ENCODE data around the gene NMNAT1. TPM values are rescaled to one million over a fixed set of nuclear protein-coding genes. Genes with fewer than 3 reads are reported as not detected.

NMNAT1 gene
- polyA plus RNA-seq, 2 of the 4 experiments (the other 2 are of a cell fraction): 3.2 to 4.9 TPM

DNA sequence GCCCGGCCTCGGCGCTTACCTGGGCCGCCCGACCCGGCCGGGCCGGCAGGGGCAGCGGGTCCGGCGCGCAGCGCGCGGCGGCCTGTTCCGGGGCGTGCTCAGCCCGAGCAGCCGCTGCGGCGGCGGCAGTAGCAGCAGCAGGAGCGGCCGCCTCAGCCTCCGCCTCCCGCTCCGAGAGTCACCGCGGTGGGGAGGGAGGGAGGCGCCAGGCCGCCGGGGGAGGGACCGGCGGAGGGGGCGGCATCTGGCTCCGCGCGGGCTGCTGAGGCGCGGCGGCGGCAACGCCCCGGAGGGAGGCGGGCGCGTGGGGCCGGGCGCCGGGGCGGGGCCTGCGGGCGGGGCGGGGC is 33.2 kb upstream of the NMNAT1 start, which contains the start of gene CTNNBIP1:
CTNNBIP1 (minus strand) TSS at position 194 of the 347 bp plus-strand sequence. CDS start 38,205 bp downstream, outside the sequence.
- peak within 1 kb of the TSS; percentile 81 to 89 for H3K27ac ChIP-seq
- peak; percentile 71 to 89 for ATAC-seq
- H3K4me1 ChIP-seq: peaks cover 13% of the 10 kb centered on the region; the same call in 2 of the 3 replicates
- H3K9me3 ChIP-seq: no peaks in the 10 kb centered on the region
- no CpG with 5 or more reads among the region's 55 CpGs for WGBS (ENCODE audit: missing lambda C conversion rate)
- no peak for FAIRE-seq
- peak within 1 kb of the TSS; percentile 92 for H3K4me3 ChIP-seq
- TF ChIP-seq POLR2A (IDR thresholded peaks at IDR 0.05; ENCODE audit: low read length) (peak; percentile 44), FOSB (CRISPR knock-in tag; IDR thresholded peaks at IDR 0.05) (no peak)
- ChIA-PET POLR2A (no interaction called here), CTCF (no interaction called here)
- H3K4me2 ChIP-seq: peak within 1 kb of the TSS; percentile 96
- DNase-seq (ENCODE audit: low read depth in 1 of 2, low spot score in 1 of 2): peak in 1 of 2 experiments; percentile 62

GRCh38 chr1:9910423-9911178 is 32.7 kb upstream of the NMNAT1 start:
- TF ChIP-seq EP300 (IDR thresholded peaks at IDR 0.05) (no peak), JUNB (IDR thresholded peaks at IDR 0.05) (no peak), POLR2A (IDR thresholded peaks at IDR 0.05; ENCODE audit: low read length) (peak; percentile 73), PHF8 (IDR thresholded peaks at IDR 0.05; ENCODE audit: borderline replicate concordance, low read depth) (peak; percentile 41; the same call in 1 of the 2 replicates), NFE2L2 (conservative IDR thresholded peaks at IDR 0.05; ENCODE audit: low read length) (no peak), EHMT2 (IDR thresholded peaks at IDR 0.05; ENCODE audit: low read depth) (no peak), HEYL (CRISPR knock-in tag; IDR thresholded peaks at IDR 0.05) (no peak)
- Histone ChIP-seq H3K4me3 (peak overlapping the region; percentile 51), H3K4me1 (peaks cover 13% of the 10 kb centered on the region; the same call in 2 of the 3 replicates), H3K4me2 (peak overlapping the region; percentile 75), H3K27ac (peak overlapping the region; percentile 79 to 86), H3K9me3 (no peaks in the 10 kb centered on the region)
- no peak for FAIRE-seq
- POLR2A ChIA-PET: interaction anchor here (0.6 to 1.0 kb wide), 3 partner anchors 10 to 126 kb away, joined by 3 to 10 read pairs (median 3); partner anchors contain the start of genes LZIC and NMNAT1
- ATAC-seq: peak; percentile 96 to 99
- under 1% methylated on average over 19 of the region's 45 CpGs for whole genome bisulfite sequencing (ENCODE audit: missing lambda C conversion rate)
- CTCF ChIA-PET: interaction anchor here (0.5 kb wide), 1 partner anchor 292 kb away, joined by 3 read pairs; no protein-coding TSS in a partner anchor
- DNase-seq (ENCODE audit: low read depth in 1 of 2, low spot score in 1 of 2): peak; percentile 90 to 98

- ATAC-seq (no peak), DNase-seq (ENCODE audit: low read depth in 1 of 2, low spot score in 1 of 2) (no peak), FAIRE-seq (no peak)
- POLR2A ChIA-PET: no interaction called here
- TF ChIP-seq POLR2AphosphoS2 (conservative IDR thresholded peaks at IDR 0.05; ENCODE audit: low read length): no peak
- TF ChIP-seq, protein P1, sequence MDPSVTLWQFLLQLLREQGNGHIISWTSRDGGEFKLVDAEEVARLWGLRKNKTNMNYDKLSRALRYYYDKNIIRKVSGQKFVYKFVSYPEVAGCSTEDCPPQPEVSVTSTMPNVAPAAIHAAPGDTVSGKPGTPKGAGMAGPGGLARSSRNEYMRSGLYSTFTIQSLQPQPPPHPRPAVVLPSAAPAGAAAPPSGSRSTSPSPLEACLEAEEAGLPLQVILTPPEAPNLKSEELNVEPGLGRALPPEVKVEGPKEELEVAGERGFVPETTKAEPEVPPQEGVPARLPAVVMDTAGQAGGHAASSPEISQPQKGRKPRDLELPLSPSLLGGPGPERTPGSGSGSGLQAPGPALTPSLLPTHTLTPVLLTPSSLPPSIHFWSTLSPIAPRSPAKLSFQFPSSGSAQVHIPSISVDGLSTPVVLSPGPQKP (IDR thresholded peaks at IDR 0.05; ENCODE audit: low read depth, low read length): no peak
- Histone ChIP-seq H3K4me3 (no peak overlapping the region), H3K4me2 (no peak overlapping the region), H3K9me3 (no peaks in the 10 kb centered on the region), H3K4me1 (peaks cover 13% of the 10 kb centered on the region; the same call in 2 of the 3 replicates), H3K27ac (no peak overlapping the region)
- CTCF ChIA-PET: interaction anchor here (0.8 kb wide), 1 partner anchor 38 kb away, joined by 3 read pairs; no protein-coding TSS in a partner anchor
- 83% methylated on average over 11 of the region's 12 CpGs for WGBS (ENCODE audit: missing lambda C conversion rate)
Observed at GRCh38 chr1:9912264-9912936, 30.9 kb upstream of the NMNAT1 start.

GRCh38 chr1:9914610-9914937 is 28.7 kb upstream of the NMNAT1 start:
- ATAC-seq: no peak

More at GRCh38 chr1:9914610-9914937, 28.7 kb upstream of the NMNAT1 start:
- DNase-seq (ENCODE audit: low read depth in 1 of 2, low spot score in 1 of 2): no peak
- no peak overlapping the region for H3K4me3 ChIP-seq
- ChIA-PET POLR2A (no interaction called here), CTCF (interaction anchor here (0.5 to 1.3 kb wide), 5 partner anchors 21 to 418 kb away, joined by 3 to 4 read pairs (median 4); no protein-coding TSS in a partner anchor)
- peaks cover 5% of the 10 kb centered on the region; the same call in 1 of the 3 replicates for H3K4me1 ChIP-seq
- no peak for TF ChIP-seq PHF8 (IDR thresholded peaks at IDR 0.05; ENCODE audit: borderline replicate concordance, low read depth)
- no peak for TF ChIP-seq CEBPB (IDR thresholded peaks at IDR 0.05)
- 0 out of 5 replicates have a peak, but pooled peaks of 1 of the 2 experiments have one; percentile 12 for TF ChIP-seq RAD21 (conservative IDR thresholded peaks at IDR 0.05 in 1 of 2, IDR thresholded peaks at IDR 0.05 in 1 of 2)
- TF ChIP-seq POLR2AphosphoS2 (conservative IDR thresholded peaks at IDR 0.05; ENCODE audit: low read length): no peak
- TF ChIP-seq HOXB13 (CRISPR knock-in tag; IDR thresholded peaks at IDR 0.05; ENCODE audit: low read depth): no peak
- TF ChIP-seq MAFK (IDR thresholded peaks at IDR 0.05; ENCODE audit: partially characterized antibody): no peak
- TF ChIP-seq, protein P2, sequence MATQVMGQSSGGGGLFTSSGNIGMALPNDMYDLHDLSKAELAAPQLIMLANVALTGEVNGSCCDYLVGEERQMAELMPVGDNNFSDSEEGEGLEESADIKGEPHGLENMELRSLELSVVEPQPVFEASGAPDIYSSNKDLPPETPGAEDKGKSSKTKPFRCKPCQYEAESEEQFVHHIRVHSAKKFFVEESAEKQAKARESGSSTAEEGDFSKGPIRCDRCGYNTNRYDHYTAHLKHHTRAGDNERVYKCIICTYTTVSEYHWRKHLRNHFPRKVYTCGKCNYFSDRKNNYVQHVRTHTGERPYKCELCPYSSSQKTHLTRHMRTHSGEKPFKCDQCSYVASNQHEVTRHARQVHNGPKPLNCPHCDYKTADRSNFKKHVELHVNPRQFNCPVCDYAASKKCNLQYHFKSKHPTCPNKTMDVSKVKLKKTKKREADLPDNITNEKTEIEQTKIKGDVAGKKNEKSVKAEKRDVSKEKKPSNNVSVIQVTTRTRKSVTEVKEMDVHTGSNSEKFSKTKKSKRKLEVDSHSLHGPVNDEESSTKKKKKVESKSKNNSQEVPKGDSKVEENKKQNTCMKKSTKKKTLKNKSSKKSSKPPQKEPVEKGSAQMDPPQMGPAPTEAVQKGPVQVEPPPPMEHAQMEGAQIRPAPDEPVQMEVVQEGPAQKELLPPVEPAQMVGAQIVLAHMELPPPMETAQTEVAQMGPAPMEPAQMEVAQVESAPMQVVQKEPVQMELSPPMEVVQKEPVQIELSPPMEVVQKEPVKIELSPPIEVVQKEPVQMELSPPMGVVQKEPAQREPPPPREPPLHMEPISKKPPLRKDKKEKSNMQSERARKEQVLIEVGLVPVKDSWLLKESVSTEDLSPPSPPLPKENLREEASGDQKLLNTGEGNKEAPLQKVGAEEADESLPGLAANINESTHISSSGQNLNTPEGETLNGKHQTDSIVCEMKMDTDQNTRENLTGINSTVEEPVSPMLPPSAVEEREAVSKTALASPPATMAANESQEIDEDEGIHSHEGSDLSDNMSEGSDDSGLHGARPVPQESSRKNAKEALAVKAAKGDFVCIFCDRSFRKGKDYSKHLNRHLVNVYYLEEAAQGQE (IDR thresholded peaks at IDR 0.05): no peak
- TF ChIP-seq MYC (IDR thresholded peaks at IDR 0.05; ENCODE audit: borderline replicate concordance, low read length): no peak
- no peak for TF ChIP-seq JUNB (IDR thresholded peaks at IDR 0.05)
- no peak overlapping the region for H3K4me2 ChIP-seq
- no peak overlapping the region for H3K27ac ChIP-seq
- no peak for FAIRE-seq
- 30% methylated on average over 2 of the region's 2 CpGs for WGBS (ENCODE audit: missing lambda C conversion rate)
- no peaks in the 10 kb centered on the region for H3K9me3 ChIP-seq

Measured in A549 (cell line).